ENCODE measurements around the gene RTEL1.

Gene RTEL1

DNA sequence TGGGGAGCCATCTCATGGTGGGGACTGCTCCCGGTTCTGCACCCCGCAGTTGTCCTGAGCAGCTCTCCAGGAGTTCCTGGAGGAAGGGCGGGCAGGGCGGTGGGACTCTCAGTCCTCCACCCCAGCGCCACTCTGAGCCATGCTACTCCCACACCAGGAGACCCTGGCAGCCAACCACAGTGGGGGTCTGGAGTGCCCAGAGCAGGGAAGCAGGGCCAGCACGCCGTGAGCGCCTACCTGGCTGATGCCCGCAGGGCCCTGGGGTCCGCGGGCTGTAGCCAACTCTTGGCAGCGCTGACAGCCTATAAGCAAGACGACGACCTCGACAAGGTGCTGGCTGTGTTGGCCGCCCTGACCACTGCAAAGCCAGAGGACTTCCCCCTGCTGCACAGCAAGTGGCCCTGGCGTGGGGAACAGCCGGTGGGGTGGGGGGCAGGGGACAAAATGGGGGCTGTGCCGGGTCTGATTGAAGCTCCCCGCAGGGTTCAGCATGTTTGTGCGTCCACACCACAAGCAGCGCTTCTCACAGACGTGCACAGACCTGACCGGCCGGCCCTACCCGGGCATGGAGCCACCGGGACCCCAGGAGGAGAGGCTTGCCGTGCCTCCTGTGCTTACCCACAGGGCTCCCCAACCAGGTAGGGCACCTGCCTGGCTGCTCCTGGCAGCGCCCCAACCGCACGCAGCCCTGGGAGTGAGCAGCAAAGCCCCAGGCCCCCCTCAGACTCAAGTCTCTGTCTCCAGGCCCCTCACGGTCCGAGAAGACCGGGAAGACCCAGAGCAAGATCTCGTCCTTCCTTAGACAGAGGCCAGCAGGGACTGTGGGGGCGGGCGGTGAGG, 36.7 kb downstream of the RTEL1 start:
- H3K4me3 ChIP-seq (replicated peaks; ENCODE audit: low read depth, low read length), result no peak overlapping the region
- TF ChIP-seq, protein P1, sequence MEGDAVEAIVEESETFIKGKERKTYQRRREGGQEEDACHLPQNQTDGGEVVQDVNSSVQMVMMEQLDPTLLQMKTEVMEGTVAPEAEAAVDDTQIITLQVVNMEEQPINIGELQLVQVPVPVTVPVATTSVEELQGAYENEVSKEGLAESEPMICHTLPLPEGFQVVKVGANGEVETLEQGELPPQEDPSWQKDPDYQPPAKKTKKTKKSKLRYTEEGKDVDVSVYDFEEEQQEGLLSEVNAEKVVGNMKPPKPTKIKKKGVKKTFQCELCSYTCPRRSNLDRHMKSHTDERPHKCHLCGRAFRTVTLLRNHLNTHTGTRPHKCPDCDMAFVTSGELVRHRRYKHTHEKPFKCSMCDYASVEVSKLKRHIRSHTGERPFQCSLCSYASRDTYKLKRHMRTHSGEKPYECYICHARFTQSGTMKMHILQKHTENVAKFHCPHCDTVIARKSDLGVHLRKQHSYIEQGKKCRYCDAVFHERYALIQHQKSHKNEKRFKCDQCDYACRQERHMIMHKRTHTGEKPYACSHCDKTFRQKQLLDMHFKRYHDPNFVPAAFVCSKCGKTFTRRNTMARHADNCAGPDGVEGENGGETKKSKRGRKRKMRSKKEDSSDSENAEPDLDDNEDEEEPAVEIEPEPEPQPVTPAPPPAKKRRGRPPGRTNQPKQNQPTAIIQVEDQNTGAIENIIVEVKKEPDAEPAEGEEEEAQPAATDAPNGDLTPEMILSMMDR (IDR thresholded peaks at IDR 0.05; ENCODE audit: low read length, missing control alignments), result no peak
- DNase-seq (ENCODE audit: low read depth), result no peak

GRCh38 chr20:63695424-63696305, 37.6 kb downstream of the RTEL1 start:
- TF ChIP-seq, protein P1 (IDR thresholded peaks at IDR 0.05; ENCODE audit: low read length, missing control alignments), result no peak
- no peak overlapping the region for H3K4me3 ChIP-seq (replicated peaks; ENCODE audit: low read depth, low read length)
- DNase-seq (ENCODE audit: low read depth), result no peak

DNA sequence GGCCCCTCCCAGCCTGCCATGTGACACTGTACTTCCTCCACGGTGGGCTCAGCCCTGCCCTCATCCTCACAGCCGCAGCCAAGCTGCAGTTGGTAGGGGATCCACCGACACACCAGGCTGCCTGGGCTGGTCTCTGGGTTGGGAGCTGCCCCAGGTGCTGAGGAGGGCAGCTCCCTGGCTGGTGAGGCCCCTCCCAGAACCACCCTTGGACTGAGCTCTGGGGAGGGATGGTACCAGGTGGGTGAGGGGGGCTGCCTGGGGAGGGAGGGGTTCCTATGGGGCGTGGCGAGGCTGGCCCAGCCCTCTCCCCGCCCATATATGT, 38.2 kb downstream of the RTEL1 start:
- peak overlapping the region; percentile 43 for H3K4me3 ChIP-seq (replicated peaks; ENCODE audit: low read depth, low read length)
- no peak for DNase-seq (ENCODE audit: low read depth)
- TF ChIP-seq, protein P1 (IDR thresholded peaks at IDR 0.05; ENCODE audit: low read length, missing control alignments), result no peak

DNA sequence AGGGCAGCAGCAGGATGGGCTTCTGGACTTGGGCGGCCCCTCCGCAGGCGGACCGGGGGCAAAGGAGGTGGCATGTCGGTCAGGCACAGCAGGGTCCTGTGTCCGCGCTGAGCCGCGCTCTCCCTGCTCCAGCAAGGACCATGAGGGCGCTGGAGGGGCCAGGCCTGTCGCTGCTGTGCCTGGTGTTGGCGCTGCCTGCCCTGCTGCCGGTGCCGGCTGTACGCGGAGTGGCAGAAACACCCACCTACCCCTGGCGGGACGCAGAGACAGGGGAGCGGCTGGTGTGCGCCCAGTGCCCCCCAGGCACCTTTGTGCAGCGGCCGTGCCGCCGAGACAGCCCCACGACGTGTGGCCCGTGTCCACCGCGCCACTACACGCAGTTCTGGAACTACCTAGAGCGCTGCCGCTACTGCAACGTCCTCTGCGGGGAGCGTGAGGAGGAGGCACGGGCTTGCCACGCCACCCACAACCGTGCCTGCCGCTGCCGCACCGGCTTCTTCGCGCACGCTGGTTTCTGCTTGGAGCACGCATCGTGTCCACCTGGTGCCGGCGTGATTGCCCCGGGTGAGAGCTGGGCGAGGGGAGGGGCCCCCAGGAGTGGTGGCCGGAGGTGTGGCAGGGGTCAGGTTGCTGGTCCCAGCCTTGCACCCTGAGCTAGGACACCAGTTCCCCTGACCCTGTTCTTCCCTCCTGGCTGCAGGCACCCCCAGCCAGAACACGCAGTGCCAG, 38.7 kb downstream of the RTEL1 start, which contains the start of gene TNFRSF6B:
TNFRSF6B (plus strand) TSS at position 25 of the 729 bp plus-strand sequence; CDS start at position 141, 116 bp downstream.
- TF ChIP-seq, protein P1 (IDR thresholded peaks at IDR 0.05; ENCODE audit: low read length, missing control alignments), result no peak
- DNase-seq (ENCODE audit: low read depth), result no peak
- H3K4me3 ChIP-seq (replicated peaks; ENCODE audit: low read depth, low read length), result peak within 1 kb of the TSS; percentile 43

- DNase-seq (ENCODE audit: low read depth), result no peak
- peak overlapping the region; percentile 43 for H3K4me3 ChIP-seq (replicated peaks; ENCODE audit: low read depth, low read length)
These were observed 39.3 kb downstream of the RTEL1 start for GRCh38 chr20:63697357-63697867.

More at GRCh38 chr20:63697357-63697867, 39.3 kb downstream of the RTEL1 start:
- TF ChIP-seq, protein P1 (IDR thresholded peaks at IDR 0.05; ENCODE audit: low read length, missing control alignments), result no peak
